IPS DF 4.7 (cell line): Measurements from ENCODE around the gene SLC35A5.

Source experiments
- DNase-seq: peaks from one replicate; pipeline ENCODE4 v3.0.0-alpha.2; 2013; ENCODE audit warnings: low spot score; ENCODE audit errors: extremely low read depth

The SLC35A5 gene

GRCh38 chr3:112572701-112573100 lies 10.9 kb downstream of the SLC35A5 start:
- no peak for DNase-seq

GRCh38 chr3:112579232-112579631 lies 17.4 kb downstream of the SLC35A5 start:
- DNase-seq, result no peak

GRCh38 chr3:112579697-112580096 lies 17.9 kb downstream of the SLC35A5 start:
- no peak for DNase-seq

GRCh38 chr3:112582244-112582874 lies 20.5 kb downstream of the SLC35A5 start:
- no peak for DNase-seq

- DNase-seq, result no peak
Observed at GRCh38 chr3:112583105-112583504, 21.3 kb downstream of the SLC35A5 start.

GRCh38 chr3:112585782-112586181 lies 23.9 kb downstream of the SLC35A5 start:
- no peak for DNase-seq

GRCh38 chr3:112587336-112587735 lies 25.5 kb downstream of the SLC35A5 start:
- DNase-seq, result no peak

- no peak for DNase-seq
Observed at GRCh38 chr3:112593258-112593657, 31.4 kb downstream of the SLC35A5 start.

GRCh38 chr3:112594856-112595255 lies 33.0 kb downstream of the SLC35A5 start:
- no peak for DNase-seq

GRCh38 chr3:112597945-112598344 lies 36.1 kb downstream of the SLC35A5 start:
- DNase-seq, result no peak

GRCh38 chr3:112598731-112599130 lies 36.9 kb downstream of the SLC35A5 start:
- no peak for DNase-seq

GRCh38 chr3:112602217-112602838 lies 40.5 kb downstream of the SLC35A5 start:
- DNase-seq, result no peak

GRCh38 chr3:112604536-112604935 lies 42.7 kb downstream of the SLC35A5 start:
- no peak for DNase-seq

- no peak for DNase-seq
Observed at GRCh38 chr3:112605285-112605684, 43.4 kb downstream of the SLC35A5 start.

- no peak for DNase-seq
Observed at GRCh38 chr3:112606098-112606497, 44.3 kb downstream of the SLC35A5 start.

GRCh38 chr3:112607863-112608262 lies 46.0 kb downstream of the SLC35A5 start:
- DNase-seq, result no peak

GRCh38 chr3:112610121-112610520 lies 48.3 kb downstream of the SLC35A5 start:
- no peak for DNase-seq

GRCh38 chr3:112611752-112612515 lies 50.1 kb downstream of the SLC35A5 start:
- no peak for DNase-seq

- DNase-seq, result no peak
Observed at GRCh38 chr3:112615989-112616731, 54.3 kb downstream of the SLC35A5 start.

GRCh38 chr3:112617285-112617684 lies 55.4 kb downstream of the SLC35A5 start:
- no peak for DNase-seq

GRCh38 chr3:112619295-112619694 lies 57.5 kb downstream of the SLC35A5 start:
- DNase-seq, result no peak

GRCh38 chr3:112623213-112623612 lies 61.4 kb downstream of the SLC35A5 start:
- DNase-seq, result no peak
